Measurements from ENCODE around the gene TRIM52. TPM values are rescaled to one million over a fixed set of nuclear protein-coding genes. Genes with fewer than 3 reads are reported as not detected.
"Not testable (repeated sequence)": the region's sequence is repeated elsewhere in the genome, so short reads cannot be mapped to it uniquely, and the experiment has no call there.

The TRIM52 gene
- total and polyA plus RNA-seq, 2 of the 4 experiments (the other 2 are of a cell fraction) = 2.3 to 6.9 TPM

GRCh38 chr5:181214249-181214648, 46.7 kb downstream of the TRIM52 start:
- H3K27me3 ChIP-seq (ENCODE audit: control insufficient read depth, insufficient read depth, low read length); H3K4me1 ChIP-seq (ENCODE audit: control insufficient read depth, insufficient read depth, low read length); H2AK5ac ChIP-seq (ENCODE audit: low read depth, low read length); BruUV-seq (replicated peaks); H4K20me1 ChIP-seq (ENCODE audit: insufficient read depth, low read length); H3K9me3 ChIP-seq (ENCODE audit: control insufficient read depth, insufficient read depth, low read length); H3K27ac ChIP-seq (ENCODE audit: insufficient read depth, low read length); H3K9ac ChIP-seq (ENCODE audit: low read depth, low read length); H4K91ac ChIP-seq (ENCODE audit: insufficient read depth, low read depth, low read length); intact Hi-C loops (cut with micrococcal nuclease); H3K4me2 ChIP-seq (ENCODE audit: low read depth, low read length); H2AK9ac ChIP-seq (replicated peaks; ENCODE audit: low read depth, low read length, poor library complexity); H4K8ac ChIP-seq (ENCODE audit: low read depth in 2 of 2, low read length in 2 of 2); H3K36me3 ChIP-seq (ENCODE audit: control insufficient read depth, insufficient read depth, low read length); H3K9me1 ChIP-seq (ENCODE audit: insufficient read depth, low read length); H2AFZ ChIP-seq (replicated peaks; ENCODE audit: low read length, poor library complexity); H3K18ac ChIP-seq (ENCODE audit: low read depth, low read length); H3K4ac ChIP-seq (ENCODE audit: low read depth, low read length); H2BK20ac ChIP-seq (ENCODE audit: low read depth, low read length); H3K56ac ChIP-seq (ENCODE audit: extremely low read depth, insufficient read depth, low read length); H3K14ac ChIP-seq (replicated peaks; ENCODE audit: low read depth, low read length); dilution Hi-C loops (cut with HindIII; ENCODE audit: low sequenced_read_pairs, unreplicated experiment); H2BK15ac ChIP-seq (ENCODE audit: low read depth, low read length); H2BK5ac ChIP-seq (ENCODE audit: low read depth, low read length, poor library complexity, severe bottlenecking); CTCF ChIA-PET; H4K5ac ChIP-seq (ENCODE audit: low read depth, low read length); POLR2A ChIA-PET (ENCODE audit: unreplicated experiment); H3K79me1 ChIP-seq (ENCODE audit: low read depth in 1 of 2, low read length in 2 of 2); H3K23ac ChIP-seq (ENCODE audit: low read depth, low read length); H3K4me3 ChIP-seq (ENCODE audit: insufficient read depth, low read depth, low read length); DNase-seq; in situ Hi-C loops (cut with MboI; ENCODE audit: low sequenced_read_pairs); H2BK120ac ChIP-seq (ENCODE audit: low read depth, low read length); ATAC-seq (ENCODE audit: low read depth): not testable (repeated sequence)
- 77% methylated on average over 3 of the region's 10 CpGs; no CpG with 5 or more reads in 1 of the 2 experiments for WGBS, 2 experiments (ENCODE audit: extremely low coverage in 2 of 2, insufficient read length in 1 of 2)

Measured in IMR-90 (cell line).